Omental fat pad (tissue), 4 donors: ENCODE measurements around the gene HSP90AB1. TPM values are rescaled to one million over a fixed set of nuclear protein-coding genes. Genes with fewer than 3 reads are reported as not detected.

Source experiments
- ATAC-seq: fragments of 150-250 bp; one replicate; pipeline ENCODE4 v1.9.1; 2016; ENCODE audit warnings: mild to moderate bottlenecking, moderate library complexity; ENCODE audit not compliant: low FRiP score
- DNase-seq: peaks from one replicate; pipeline ENCODE4 v3.0.0-alpha.2; 2019; ENCODE audit warnings: low spot score
- CTCF ChIP-seq, 3 donors: fragments of 450-650 bp; IDR thresholded peaks; one replicate each; pipeline ENCODE4 v1.5.1; 2016 to 2017; ENCODE audit warnings: antibody characterized with exemption in 3 of 3, mild to moderate bottlenecking in 3 of 3, moderate library complexity in 2 of 3
- total RNA-seq, 4 donors: library from RNA; depleted of rRNA; stranded (reverse); fragments of >200 nt; gene quantifications; one replicate each; pipeline ENCODE4 v1.1.0, GENCODE V29; 2016

The HSP90AB1 gene
- total RNA-seq, 4 donors from 2014 or later = 553 to 1,198 (median 846) TPM

GRCh38 chr6:44269921-44270525 lies 23.1 kb downstream of the HSP90AB1 start, which contains the start of gene TMEM151B:
Gene TMEM151B, plus strand, starts transcription at chr6:44270450. Its CDS starts 293 bp downstream, at chr6:44270743.
- no peak for TF ChIP-seq CTCF (IDR thresholded peaks at IDR 0.05)
- no peak for DNase-seq
- no peak for ATAC-seq

DNA sequence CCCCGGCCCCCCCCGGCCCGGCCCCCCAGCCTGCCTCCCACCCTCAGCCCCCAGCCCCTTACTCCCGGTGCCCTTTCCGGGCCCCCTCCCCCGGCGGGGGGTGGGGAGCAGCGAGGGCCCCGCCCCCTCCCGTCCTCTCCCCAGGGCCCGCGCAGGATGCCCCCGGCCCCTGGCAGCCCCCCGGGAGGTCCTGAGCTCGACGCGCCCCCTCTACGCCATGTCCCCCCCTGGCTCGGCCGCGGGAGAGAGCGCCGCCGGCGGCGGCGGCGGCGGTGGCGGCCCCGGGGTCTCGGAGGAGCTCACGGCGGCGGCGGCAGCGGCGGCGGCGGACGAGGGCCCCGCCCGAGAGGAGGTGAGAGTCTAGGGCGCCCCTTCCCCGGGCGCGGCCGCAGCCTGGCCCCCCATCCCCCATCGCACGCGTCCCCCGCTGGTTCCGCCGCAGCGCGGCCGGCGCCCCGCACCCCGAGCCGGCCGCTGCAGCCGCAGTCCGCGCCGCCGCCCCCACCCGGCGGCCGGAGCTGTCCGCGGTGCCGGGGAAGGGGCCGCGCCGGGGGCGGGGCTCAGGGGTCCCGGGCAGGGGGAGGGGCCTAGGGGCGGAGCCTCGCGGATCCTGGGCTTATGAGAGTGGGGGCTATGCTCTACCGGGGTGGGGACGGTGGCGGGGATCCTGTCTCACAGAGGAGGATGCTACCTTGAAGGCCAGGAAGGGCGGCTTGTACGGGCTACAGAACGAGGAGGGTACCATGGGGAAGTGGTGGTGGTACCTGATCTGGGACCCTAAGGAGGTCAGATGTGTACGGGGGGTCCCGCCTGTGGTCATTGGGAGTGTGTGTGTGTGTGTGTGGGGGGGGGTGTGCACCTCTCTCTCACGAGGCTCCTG lies 23.9 kb downstream of the HSP90AB1 start:
- DNase-seq = no peak
- no peak for ATAC-seq
- TF ChIP-seq CTCF (IDR thresholded peaks at IDR 0.05) = no peak

DNA sequence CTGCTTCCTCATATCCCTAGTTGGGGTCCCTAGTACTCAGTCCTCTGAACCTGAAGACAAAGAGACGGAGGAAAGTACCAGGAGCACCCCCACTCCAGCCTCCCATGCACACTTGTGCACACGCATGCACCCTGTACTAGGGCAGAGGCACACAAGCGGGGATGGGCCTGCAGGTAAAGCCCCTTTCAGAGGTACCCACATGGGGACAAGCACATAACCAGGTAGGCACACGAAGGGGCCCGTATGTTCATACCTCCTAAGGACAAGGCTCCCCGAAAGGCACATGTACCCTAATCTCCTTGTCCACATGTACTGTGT lies 24.5 kb downstream of the HSP90AB1 start:
- ATAC-seq (no peak), DNase-seq (no peak)
- TF ChIP-seq CTCF (IDR thresholded peaks at IDR 0.05) = no peak

- TF ChIP-seq CTCF (IDR thresholded peaks at IDR 0.05) = no peak
- no peak for ATAC-seq
- DNase-seq = no peak
Measured at GRCh38 chr6:44271914-44272313, 25.0 kb downstream of the HSP90AB1 start.

DNA sequence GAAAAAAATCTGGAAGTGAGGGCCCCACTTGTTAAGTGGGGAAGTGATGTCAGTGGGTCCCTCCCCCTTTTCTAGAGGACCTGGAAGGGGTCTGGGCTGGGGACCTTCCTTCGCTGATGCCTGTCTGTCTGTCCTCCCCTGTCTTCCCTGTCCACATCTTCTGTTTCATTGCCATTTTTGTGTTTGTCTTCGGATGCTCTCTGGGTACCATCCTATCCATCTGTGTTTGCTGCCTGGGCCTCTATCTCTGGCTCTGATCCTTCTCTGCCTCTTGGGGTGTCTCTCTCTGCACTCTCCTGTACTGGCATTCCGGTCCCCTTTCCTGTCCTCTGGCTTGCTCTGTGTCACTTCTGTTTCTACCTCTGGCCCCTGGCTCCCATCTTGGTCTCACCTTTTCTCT lies 25.6 kb downstream of the HSP90AB1 start:
- TF ChIP-seq CTCF (IDR thresholded peaks at IDR 0.05) = no peak
- DNase-seq = no peak
- ATAC-seq = no peak

DNA sequence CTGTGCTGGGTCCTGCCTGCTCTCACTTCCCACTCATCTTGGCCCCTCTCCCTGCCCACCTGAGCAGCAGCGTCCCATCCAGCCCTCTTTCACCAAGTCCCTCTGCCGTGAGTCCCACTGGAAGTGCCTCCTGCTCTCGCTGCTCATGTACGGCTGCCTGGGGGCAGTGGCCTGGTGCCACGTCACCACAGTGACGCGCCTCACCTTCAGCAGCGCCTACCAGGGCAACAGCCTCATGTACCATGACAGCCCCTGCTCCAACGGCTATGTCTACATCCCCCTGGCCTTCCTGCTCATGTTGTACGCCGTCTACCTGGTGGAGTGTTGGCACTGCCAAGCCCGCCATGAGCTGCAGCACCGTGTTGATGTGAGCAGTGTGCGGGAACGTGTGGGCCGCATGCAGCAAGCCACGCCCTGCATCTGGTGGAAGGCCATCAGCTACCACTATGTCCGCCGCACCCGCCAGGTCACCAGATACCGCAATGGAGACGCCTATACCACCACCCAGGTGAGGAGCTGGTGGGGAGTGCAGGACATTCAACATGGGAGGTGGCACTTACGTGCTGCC lies 26.2 kb downstream of the HSP90AB1 start:
- DNase-seq = no peak
- ATAC-seq = no peak
- no peak for TF ChIP-seq CTCF (IDR thresholded peaks at IDR 0.05)
